HG02981 (cell line): ENCODE measurements around the gene OR8B2.
"Not testable (repeated sequence)": the region's sequence is repeated elsewhere in the genome, so short reads cannot be mapped to it uniquely, and the experiment has no call there.

Source experiments
- ATAC-seq: cut with Tn5 transposase; IDR thresholded peaks from one replicate; pipeline ENCODE4 v1.9.1; 2021; ENCODE audit warnings: mild to moderate bottlenecking, moderate library complexity; ENCODE audit not compliant: unreplicated experiment

OR8B2 gene

GRCh38 chr11:124384399-124384798, at the start of gene OR8B2:
OR8B2 (minus strand) TSS chr11:124384499; CDS start chr11:124383343, 1,156 bp downstream.
- no peak for ATAC-seq

- ATAC-seq, result no peak
Observed at GRCh38 chr11:124429599-124429998, 45.3 kb upstream of the OR8B2 start.

- no peak for ATAC-seq
Observed at GRCh38 chr11:124424384-124424921, 40.2 kb upstream of the OR8B2 start, which contains the start of gene OR8B4. OR8B4 (minus strand) TSS chr11:124424871; CDS start chr11:124424871, 0 bp downstream.

- ATAC-seq, result no peak
Observed at GRCh38 chr11:124421043-124421442, 36.7 kb upstream of the OR8B2 start.

- no peak for ATAC-seq
Observed at GRCh38 chr11:124415356-124415923, 31.1 kb upstream of the OR8B2 start.

GRCh38 chr11:124409906-124410305, 25.6 kb upstream of the OR8B2 start:
- ATAC-seq, result no peak

GRCh38 chr11:124405581-124405980, 21.3 kb upstream of the OR8B2 start:
- no peak for ATAC-seq

- not testable (repeated sequence) for ATAC-seq
Observed at GRCh38 chr11:124403186-124403585, 18.9 kb upstream of the OR8B2 start.

- ATAC-seq, result peak; percentile 95
Observed at GRCh38 chr11:124402326-124402922, 18.1 kb upstream of the OR8B2 start.

GRCh38 chr11:124398924-124399323, 14.6 kb upstream of the OR8B2 start, which contains the start of gene OR8B3:
OR8B3 (minus strand) TSS chr11:124399024; CDS start chr11:124397351, 1,673 bp downstream.
- no peak for ATAC-seq

GRCh38 chr11:124396847-124397246, 12.5 kb upstream of the OR8B2 start:
- not testable (repeated sequence) for ATAC-seq

GRCh38 chr11:124394408-124394807, 10.1 kb upstream of the OR8B2 start:
- ATAC-seq, result no peak

- not testable (repeated sequence) for ATAC-seq
Observed at GRCh38 chr11:124382857-124383256, 1.4 kb downstream of the OR8B2 start.

- no peak for ATAC-seq
Observed at GRCh38 chr11:124380585-124380984, 3.7 kb downstream of the OR8B2 start.

GRCh38 chr11:124376280-124376679, 8.0 kb downstream of the OR8B2 start:
- no peak for ATAC-seq

GRCh38 chr11:124359566-124359965, 24.7 kb downstream of the OR8B2 start:
- ATAC-seq, result no peak

GRCh38 chr11:124346311-124346955, 37.9 kb downstream of the OR8B2 start:
- ATAC-seq, result no peak

- ATAC-seq, result no peak
Observed at GRCh38 chr11:124344346-124344745, 40.0 kb downstream of the OR8B2 start.

- ATAC-seq, result no peak
Observed at GRCh38 chr11:124340142-124340447, 44.2 kb downstream of the OR8B2 start.

GRCh38 chr11:124339396-124340141, 44.7 kb downstream of the OR8B2 start:
- no peak for ATAC-seq
